ENCODE results near the gene ERBB4.

- TF ChIP-seq BACH1 (IDR thresholded peaks at IDR 0.05; ENCODE audit: borderline replicate concordance) (no peak), ZNF274 (IDR thresholded peaks at IDR 0.05; ENCODE audit: insufficient read depth, insufficient read length) (no peak), MTA3 (IDR thresholded peaks at IDR 0.05; ENCODE audit: borderline replicate concordance, low read length) (no peak), YY1 (IDR thresholded peaks at IDR 0.05; ENCODE audit: low read depth, low read length) (no peak), CREB1 (IDR thresholded peaks at IDR 0.05; ENCODE audit: low read depth) (no peak), RB1 (IDR thresholded peaks at IDR 0.05; ENCODE audit: borderline replicate concordance) (no peak), SRF (IDR thresholded peaks at IDR 0.05; ENCODE audit: low read depth in 2 of 2, low read length in 2 of 2) (no peak), EZH2 (IDR thresholded peaks at IDR 0.05; ENCODE audit: borderline replicate concordance, control insufficient read depth, low read depth, low read length) (no peak), SIN3A (IDR thresholded peaks at IDR 0.05; ENCODE audit: low read depth, low read length) (no peak)
Measured at GRCh38 chr2:212532087-212532486, 6.5 kb downstream of the ERBB4 start.
